GM18909 (cell line): Measurements from ENCODE around the gene PRR5.

Source experiments
- ATAC-seq: cut with Tn5 transposase; IDR thresholded peaks from one replicate; pipeline ENCODE4 v1.9.1; 2021; ENCODE audit warnings: mild to moderate bottlenecking; ENCODE audit not compliant: unreplicated experiment, poor library complexity

The PRR5 gene

DNA sequence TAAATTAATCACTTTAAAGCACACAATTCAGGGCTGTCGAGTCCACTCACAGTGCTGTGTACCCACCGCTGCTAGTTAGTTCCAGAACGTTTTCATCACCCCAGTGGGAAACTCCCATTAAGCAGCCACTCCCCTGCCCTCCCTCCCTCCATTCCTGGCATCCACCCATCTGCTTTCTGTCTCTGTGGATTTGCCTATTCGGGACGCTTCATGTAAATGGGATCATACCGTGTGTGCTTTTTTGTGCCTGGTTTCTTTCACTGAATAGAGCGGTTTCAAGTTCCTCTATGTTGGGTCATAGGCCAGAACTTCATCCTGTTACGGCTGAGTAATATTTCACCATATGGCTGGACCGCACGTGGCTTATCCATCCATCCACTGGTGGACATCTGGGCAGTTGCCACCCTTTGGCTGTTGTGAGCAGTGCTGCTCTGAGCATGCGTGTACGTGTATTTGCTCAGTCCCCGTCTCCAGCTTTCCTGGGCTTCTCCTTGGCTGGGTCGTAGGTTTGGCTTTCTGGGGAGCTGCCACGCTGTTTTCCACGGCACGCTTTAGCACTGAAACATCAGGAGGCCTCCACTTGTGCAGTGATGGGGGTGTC lies 80.5 kb downstream of the PRR5 start:
- no peak for ATAC-seq

GRCh38 chr22:44783091-44783490 lies 81.1 kb downstream of the PRR5 start:
- no peak for ATAC-seq

- ATAC-seq: no peak
Measured at GRCh38 chr22:44783581-44783980, 81.6 kb downstream of the PRR5 start.

- ATAC-seq: no peak
Measured at GRCh38 chr22:44786136-44786535, 84.1 kb downstream of the PRR5 start.

DNA sequence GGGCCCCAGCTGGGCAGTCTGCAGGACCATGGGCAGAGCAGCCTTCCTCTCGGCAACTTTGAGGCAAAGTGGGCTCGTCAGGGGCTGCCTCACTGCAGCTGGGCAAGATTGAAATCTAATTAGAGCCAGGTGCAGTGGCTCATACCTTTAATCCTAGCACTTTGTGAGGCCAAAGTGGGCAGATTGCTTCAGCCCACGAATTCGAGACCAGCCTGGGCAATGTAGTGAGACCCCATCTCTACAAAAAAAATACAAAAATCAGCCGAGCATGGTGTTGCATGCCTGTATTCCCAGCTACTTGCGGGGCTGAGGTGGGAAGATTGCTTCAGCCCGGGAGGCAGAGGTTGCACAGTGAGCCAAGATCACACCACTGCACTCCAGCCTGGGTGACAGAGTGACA lies 84.6 kb downstream of the PRR5 start:
- no peak for ATAC-seq
